NB4 (cell line): ENCODE measurements around the gene ENHO.

Experiments
- DNase-seq: peaks from one replicate; pipeline ENCODE4 v3.0.0; 2010; ENCODE audit warnings: low read depth
- H3K4me3 ChIP-seq: one replicate; pipeline ENCODE4 v1.5.1; 2011; ENCODE audit warnings: mild to moderate bottlenecking, low read depth, low read length, moderate library complexity
- MYC ChIP-seq: IDR thresholded peaks from 2 replicates; pipeline ENCODE4 v1.6.1; 2011; ENCODE audit warnings: low read depth, low read length
- POLR2A ChIP-seq: IDR thresholded peaks from 2 replicates; pipeline ENCODE4 v1.6.1; 2011; ENCODE audit warnings: mild to moderate bottlenecking; ENCODE audit not compliant: insufficient read length; ENCODE audit errors: extremely low read depth
- TF ChIP-seq, protein P1 (sequence below): IDR thresholded peaks from one replicate; pipeline ENCODE4 v1.5.1; 2012; ENCODE audit warnings: low read depth, low read length
- TF ChIP-seq, protein P2 (sequence below): IDR thresholded peaks from 2 replicates; pipeline ENCODE4 v1.6.1; 2011; ENCODE audit warnings: low read depth, low read length

ENHO gene

DNA sequence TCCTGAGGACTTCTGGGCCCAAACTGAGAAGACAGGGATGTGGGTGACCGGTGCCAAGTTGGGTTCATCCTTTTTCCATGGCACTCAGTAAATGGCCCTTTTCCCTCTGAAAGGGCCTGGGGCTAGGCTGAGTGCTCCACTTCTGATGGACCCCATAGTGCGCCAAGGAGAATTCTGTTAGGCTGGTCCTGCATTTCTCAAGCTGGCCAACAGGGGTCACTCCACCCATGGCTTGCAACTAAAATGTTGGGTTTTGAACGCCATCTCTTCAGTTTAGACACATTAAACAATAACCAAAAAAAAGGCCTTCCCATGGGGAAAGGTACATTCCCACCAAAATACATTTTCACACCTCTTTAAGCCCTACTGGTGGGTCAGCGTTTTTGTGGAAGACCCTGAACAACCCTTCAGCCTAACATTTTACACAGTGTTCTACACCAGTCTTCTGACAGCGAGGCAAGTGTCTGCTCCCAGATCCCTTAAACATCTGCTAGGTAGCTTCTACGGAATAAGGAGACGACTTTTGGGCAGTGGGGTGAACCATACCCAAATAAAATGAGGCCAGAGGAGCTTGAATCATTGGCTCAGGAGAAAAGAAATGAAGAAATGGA, 39.5 kb upstream of the ENHO start:
- TF ChIP-seq POLR2A: no peak
- TF ChIP-seq, protein P1, sequence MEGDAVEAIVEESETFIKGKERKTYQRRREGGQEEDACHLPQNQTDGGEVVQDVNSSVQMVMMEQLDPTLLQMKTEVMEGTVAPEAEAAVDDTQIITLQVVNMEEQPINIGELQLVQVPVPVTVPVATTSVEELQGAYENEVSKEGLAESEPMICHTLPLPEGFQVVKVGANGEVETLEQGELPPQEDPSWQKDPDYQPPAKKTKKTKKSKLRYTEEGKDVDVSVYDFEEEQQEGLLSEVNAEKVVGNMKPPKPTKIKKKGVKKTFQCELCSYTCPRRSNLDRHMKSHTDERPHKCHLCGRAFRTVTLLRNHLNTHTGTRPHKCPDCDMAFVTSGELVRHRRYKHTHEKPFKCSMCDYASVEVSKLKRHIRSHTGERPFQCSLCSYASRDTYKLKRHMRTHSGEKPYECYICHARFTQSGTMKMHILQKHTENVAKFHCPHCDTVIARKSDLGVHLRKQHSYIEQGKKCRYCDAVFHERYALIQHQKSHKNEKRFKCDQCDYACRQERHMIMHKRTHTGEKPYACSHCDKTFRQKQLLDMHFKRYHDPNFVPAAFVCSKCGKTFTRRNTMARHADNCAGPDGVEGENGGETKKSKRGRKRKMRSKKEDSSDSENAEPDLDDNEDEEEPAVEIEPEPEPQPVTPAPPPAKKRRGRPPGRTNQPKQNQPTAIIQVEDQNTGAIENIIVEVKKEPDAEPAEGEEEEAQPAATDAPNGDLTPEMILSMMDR: peak; percentile 99
- no peak overlapping the region for H3K4me3 ChIP-seq
- DNase-seq: peak; percentile 62

DNA sequence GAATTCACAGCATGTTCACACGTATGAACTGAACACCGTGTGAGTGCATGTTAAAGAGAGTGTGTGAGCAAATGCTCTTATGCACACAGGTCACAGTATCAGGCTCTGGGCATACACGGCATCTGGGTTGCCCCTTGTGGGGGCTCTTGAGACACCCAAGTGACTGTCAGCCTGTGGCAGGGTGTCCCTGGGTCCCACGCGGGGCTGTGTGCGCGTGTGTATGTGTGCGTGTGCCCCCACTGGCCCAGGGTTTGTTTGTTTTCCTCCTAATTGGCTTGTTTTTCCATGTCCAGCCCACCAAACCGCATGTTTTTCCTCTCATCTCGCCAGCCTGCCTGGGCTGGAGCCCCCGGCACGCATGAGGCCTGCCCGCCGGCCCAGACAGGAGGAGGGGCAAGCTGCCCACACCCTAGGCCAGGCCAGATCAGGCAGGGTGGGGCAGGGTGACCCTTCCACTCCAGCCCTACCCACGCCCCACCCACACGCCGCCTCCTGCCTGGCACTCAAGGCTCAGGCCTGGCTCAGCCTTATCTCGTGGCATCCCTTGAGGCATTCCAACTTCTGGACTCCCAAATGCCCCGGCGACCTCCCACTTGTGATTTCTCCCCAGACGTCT, 37.9 kb upstream of the ENHO start:
- TF ChIP-seq POLR2A (no peak), MYC (no peak)
- TF ChIP-seq, protein P1: no peak
- TF ChIP-seq, protein P2, sequence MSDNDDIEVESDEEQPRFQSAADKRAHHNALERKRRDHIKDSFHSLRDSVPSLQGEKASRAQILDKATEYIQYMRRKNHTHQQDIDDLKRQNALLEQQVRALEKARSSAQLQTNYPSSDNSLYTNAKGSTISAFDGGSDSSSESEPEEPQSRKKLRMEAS: no peak
- DNase-seq: no peak
- no peak overlapping the region for H3K4me3 ChIP-seq

DNA sequence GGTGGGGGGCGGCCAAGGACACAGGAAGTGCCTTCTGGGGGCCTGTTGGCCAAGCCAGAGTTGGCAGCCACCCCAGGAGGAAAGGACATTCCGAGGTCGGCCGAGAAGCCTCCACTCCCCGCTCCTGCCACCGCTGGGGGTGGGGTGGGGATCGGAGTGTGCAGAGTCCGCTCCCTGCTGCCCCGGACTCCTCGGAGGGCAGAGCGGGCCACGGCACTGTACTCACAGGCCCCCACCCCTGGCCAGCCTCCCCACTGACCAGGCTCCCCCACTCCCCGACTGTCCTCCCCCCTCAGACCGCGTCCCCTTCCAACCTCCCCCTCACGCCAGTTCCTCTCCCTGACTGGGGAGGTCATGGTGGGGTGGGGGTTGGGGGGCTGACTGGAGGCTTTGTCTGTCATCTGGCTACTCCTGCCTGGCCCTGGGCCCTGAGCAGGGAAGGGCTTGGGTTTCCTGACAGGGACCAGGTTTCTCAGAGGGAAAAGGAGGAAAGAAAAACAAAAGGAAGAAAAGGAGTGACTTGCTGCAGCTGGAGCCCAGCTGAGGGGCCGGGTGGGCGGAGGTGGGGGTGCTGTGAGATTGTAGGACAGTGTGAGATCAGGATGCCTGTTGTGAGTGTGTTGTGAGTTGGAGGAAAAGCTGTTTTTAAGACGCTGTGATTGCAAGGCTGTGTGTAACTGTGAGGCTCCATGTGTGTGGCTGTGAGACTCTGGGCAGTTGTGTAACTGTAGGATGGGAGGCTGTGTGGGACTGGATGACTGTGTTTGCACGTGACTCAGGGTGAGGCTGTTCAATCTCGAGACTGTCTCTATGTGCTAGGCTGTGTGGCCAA, 37.0 kb upstream of the ENHO start:
- DNase-seq: peak; percentile 36
- H3K4me3 ChIP-seq: no peak overlapping the region
- TF ChIP-seq, protein P1: no peak
- TF ChIP-seq, protein P2: peak; percentile 54

DNA sequence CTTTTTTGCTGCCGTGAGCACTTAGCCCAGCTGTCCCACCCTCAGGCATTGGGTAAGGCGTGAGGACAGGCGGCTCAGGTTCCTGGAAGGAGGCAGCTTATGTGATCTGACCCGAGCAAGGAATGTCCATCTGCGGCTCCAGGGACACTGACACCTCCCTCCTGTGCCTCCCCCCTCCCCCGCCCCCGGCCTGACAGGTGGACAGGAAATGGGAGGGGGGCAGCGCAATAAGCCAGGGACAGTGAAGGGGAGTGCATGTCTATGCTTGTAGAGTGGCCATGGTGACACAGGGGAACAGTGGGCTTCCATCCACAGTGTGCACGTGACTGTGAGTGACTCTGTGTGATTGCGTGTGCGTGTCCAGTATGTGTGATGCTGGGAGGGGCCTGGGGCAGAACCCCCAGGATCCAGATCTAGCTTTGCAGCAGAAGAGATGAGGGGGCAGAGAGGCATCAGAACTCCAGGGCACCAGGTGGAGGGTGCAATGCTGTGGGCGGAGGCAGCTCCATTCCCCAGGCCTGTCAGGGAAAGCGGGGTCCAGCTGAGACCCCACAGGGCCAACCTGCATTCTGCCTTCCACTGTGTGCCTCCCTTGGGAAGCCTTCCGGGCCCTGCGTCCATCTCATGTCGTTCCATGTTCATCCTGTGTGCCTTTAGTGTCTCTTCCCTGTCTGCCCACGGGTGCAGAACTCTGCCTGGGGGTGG, 36.3 kb upstream of the ENHO start:
- no peak overlapping the region for H3K4me3 ChIP-seq
- TF ChIP-seq, protein P2: no peak
- TF ChIP-seq MYC: no peak
- TF ChIP-seq POLR2A: no peak
- TF ChIP-seq, protein P1: no peak
- no peak for DNase-seq

DNA sequence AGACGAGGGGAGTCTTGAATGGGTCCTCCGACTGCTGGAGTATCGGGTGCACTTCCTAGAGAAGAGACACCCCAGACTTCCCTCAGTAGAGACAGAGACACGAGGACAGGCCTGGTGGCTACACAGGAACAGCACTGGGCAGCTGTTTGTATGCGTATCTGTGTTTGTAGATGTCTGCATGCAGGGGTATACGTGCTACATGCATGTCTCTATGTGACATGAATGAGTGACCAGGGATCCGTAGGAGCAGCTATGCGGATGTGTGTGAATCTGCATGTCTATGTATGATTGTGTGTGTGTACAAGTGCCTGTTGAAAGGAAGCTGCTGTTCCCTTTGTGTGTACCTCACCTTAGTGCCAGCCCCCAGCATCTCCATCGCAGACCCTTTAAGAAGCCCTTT, 35.6 kb upstream of the ENHO start:
- no peak for DNase-seq
- H3K4me3 ChIP-seq: no peak overlapping the region
- TF ChIP-seq POLR2A (no peak), MYC (no peak)
- TF ChIP-seq, protein P2: no peak
- TF ChIP-seq, protein P1: no peak
